K562 (cell line): ENCODE results near the gene CEP95. TPM values are rescaled to one million over a fixed set of nuclear protein-coding genes. Genes with fewer than 3 reads are reported as not detected.

Experiments used
- ATF1 ChIP-seq, 2 experiments: fragments of 450-650 bp in 1 of 2; IDR thresholded peaks; 2 replicates each; pipeline ENCODE4 v1.6.1; 2016; ENCODE audit warnings: missing compliant biosample characterization in 1 of 2, missing genetic modification characterization in 1 of 2
- BDP1 ChIP-seq: IDR thresholded peaks from 3 replicates; pipeline ENCODE4 v1.6.1; 2011; ENCODE audit not compliant: insufficient read length, insufficient read depth
- CHD1 ChIP-seq: fragments of 200-600 bp; sonication (generic); IDR thresholded peaks from one replicate; pipeline ENCODE4 v1.6.1; 2012; ENCODE audit warnings: mild to moderate bottlenecking, moderate library complexity, low read length, inconsistent platforms
- CHD4 ChIP-seq: fragments of 200-600 bp; sonication (generic); IDR thresholded peaks from 3 replicates; pipeline ENCODE4 v1.6.1; 2012; ENCODE audit warnings: low read depth, mild to moderate bottlenecking, mixed read lengths, low read length, inconsistent platforms; ENCODE audit not compliant: insufficient read depth, insufficient replicate concordance, poor library complexity, severe bottlenecking
- CXXC5 ChIP-seq: fragments of 250-450 bp; sonication (Bioruptor Pico); IDR thresholded peaks from 2 replicates; pipeline ENCODE4 v1.8.0; 2022; ENCODE audit warnings: inconsistent platforms, mild to moderate bottlenecking, moderate library complexity
- HDGF ChIP-seq: fragments of 450-650 bp; IDR thresholded peaks from 2 replicates; pipeline ENCODE4 v1.6.1; 2016
- ID3 ChIP-seq, 2 experiments: fragments of 250-450 bp in 1 of 2; fragments of 450-650 bp in 1 of 2; sonication (Bioruptor Pico) in 1 of 2; IDR thresholded peaks; 2 replicates each; pipeline versions ENCODE4 v1.6.1 to v1.8.0; 2016 to 2021; ENCODE audit warnings: mild to moderate bottlenecking in 2 of 2, moderate library complexity in 2 of 2, missing compliant biosample characterization in 1 of 2, missing genetic modification characterization in 1 of 2
- MED1 ChIP-seq: sonication (generic); formaldehyde crosslinking; IDR thresholded peaks from 2 replicates; pipeline ENCODE4 v1.8.1; 2023; ENCODE audit warnings: missing genetic modification reagents, borderline replicate concordance
- MTA3 ChIP-seq: fragments of 450-650 bp; formaldehyde crosslinking; IDR thresholded peaks from 2 replicates; pipeline ENCODE4 v1.6.1; 2017; ENCODE audit warnings: mild to moderate bottlenecking, borderline replicate concordance
- NCOA1 ChIP-seq: fragments of 450-650 bp; IDR thresholded peaks from 2 replicates; pipeline ENCODE4 v1.6.1; 2016; ENCODE audit warnings: low read depth
- NCOR1 ChIP-seq: fragments of 450-650 bp; IDR thresholded peaks from 2 replicates; pipeline ENCODE4 v1.6.1; 2016; ENCODE audit warnings: mild to moderate bottlenecking, moderate library complexity
- NR2C1 ChIP-seq, 2 experiments: fragments of 450-650 bp; IDR thresholded peaks; 2 replicates each; pipeline ENCODE4 v1.6.1; 2017; ENCODE audit warnings: mild to moderate bottlenecking in 2 of 2, antibody characterized with exemption in 1 of 2, inconsistent platforms in 1 of 2, missing compliant biosample characterization in 1 of 2, missing genetic modification characterization in 1 of 2
- PHB ChIP-seq: fragments of 250-450 bp; sonication (Bioruptor Pico); IDR thresholded peaks from 2 replicates; pipeline ENCODE4 v1.5.0; 2021
- SRF ChIP-seq, 2 experiments: fragments of 250-450, 450-650 bp in 1 of 2; sonication (Bioruptor Pico) in 1 of 2; sonication (generic) in 1 of 2; formaldehyde crosslinking; IDR thresholded peaks; 2 replicates each; pipeline versions ENCODE4 v1.5.0 to v1.5.1; 2020 to 2022; ENCODE audit warnings: mild to moderate bottlenecking in 1 of 2, missing genetic modification reagents in 1 of 2
- TFE3 ChIP-seq: fragments of 450-650 bp; formaldehyde crosslinking; IDR thresholded peaks from 2 replicates; pipeline ENCODE4 v1.4.0; 2020; ENCODE audit warnings: mild to moderate bottlenecking, mixed read lengths
- YBX1 ChIP-seq: fragments of 450-650 bp; IDR thresholded peaks from 2 replicates; pipeline ENCODE4 v1.7.1; 2016; ENCODE audit warnings: mild to moderate bottlenecking
- ZBTB26 ChIP-seq: fragments of 450-650 bp; formaldehyde crosslinking; IDR thresholded peaks from 2 replicates; pipeline ENCODE4 v1.4.0; 2022; ENCODE audit warnings: missing genetic modification characterization
- ZNF551 ChIP-seq: fragments of 250-450 bp; sonication (Bioruptor Pico); IDR thresholded peaks from 2 replicates; pipeline ENCODE4 v1.5.0; 2021; ENCODE audit warnings: mild to moderate bottlenecking, moderate library complexity
- polyA plus RNA-seq, 8 experiments: library from polyadenylated mRNA; depleted of rRNA in 4 of 8; stranded (reverse) in 5 of 8; unstranded in 3 of 8; fragments of >200 nt; fragmentation: Nextera tagmentation in 2 of 8; fragmentation: Illumina TruSeq in 1 of 8; extraction: Ambion mirVana in 2 of 8; extraction: Trizol in 1 of 8; gene quantifications; 2 replicates each; pipeline versions ENCODE4 v1.2.1 to v1.2.3, GENCODE V29; 2011 to 2014; ENCODE audit warnings: inconsistent platforms in 1 of 8, missing spikeins in 1 of 8
- total RNA-seq, 7 experiments: library from RNA; depleted of rRNA in 6 of 7; stranded (reverse); fragments of >200 nt in 6 of 7; fragmentation: Illumina TruSeq in 2 of 7; extraction: Trizol in 2 of 7; gene quantifications; 2 replicates each; pipeline versions ENCODE4 v1.2.1 to v1.2.3, GENCODE V29; 2011 to 2021; ENCODE audit warnings: low replicate concordance in 1 of 7
- TF ChIP-seq, protein P1 (sequence below): fragments of 450-650 bp; IDR thresholded peaks from 2 replicates; pipeline ENCODE4 v1.7.1; 2018; ENCODE audit warnings: mild to moderate bottlenecking, low read depth; ENCODE audit not compliant: partially characterized antibody

The CEP95 gene
- total and polyA plus RNA-seq, 9 of the 15 experiments (the other 6 are each of a cell fraction or from before 2014, with no cell fraction given) = 26.7 to 80.7 (median 56.9) TPM

GRCh38 chr17:64506576-64507412, at the start of gene CEP95 (continued):
- peak; percentile 84 for TF ChIP-seq TFE3 (CRISPR knock-in tag)
- TF ChIP-seq SRF (CRISPR knock-in tag; IDR thresholded peaks at IDR 0.05) = 0 out of 4 replicates have a peak, but pooled peaks of 1 of the 2 experiments have one; percentile 48
- peak; percentile 34 for TF ChIP-seq MTA3
- peak; percentile 98 for TF ChIP-seq CXXC5 (CRISPR knock-in tag)
- TF ChIP-seq CHD1 = peak; percentile 92
- TF ChIP-seq YBX1 = no peak
- no peak for TF ChIP-seq HDGF
- TF ChIP-seq ZNF551 (CRISPR knock-in tag) = no peak
- no peak; the same call in 1 of the 2 replicates for TF ChIP-seq MED1 (CRISPR knock-in tag)
- TF ChIP-seq NCOR1 = peak; percentile 33; the same call in 1 of the 2 replicates
- peak; percentile 44 for TF ChIP-seq CHD4
- no peak for TF ChIP-seq ZBTB26 (CRISPR knock-in tag)
- TF ChIP-seq, protein P1, sequence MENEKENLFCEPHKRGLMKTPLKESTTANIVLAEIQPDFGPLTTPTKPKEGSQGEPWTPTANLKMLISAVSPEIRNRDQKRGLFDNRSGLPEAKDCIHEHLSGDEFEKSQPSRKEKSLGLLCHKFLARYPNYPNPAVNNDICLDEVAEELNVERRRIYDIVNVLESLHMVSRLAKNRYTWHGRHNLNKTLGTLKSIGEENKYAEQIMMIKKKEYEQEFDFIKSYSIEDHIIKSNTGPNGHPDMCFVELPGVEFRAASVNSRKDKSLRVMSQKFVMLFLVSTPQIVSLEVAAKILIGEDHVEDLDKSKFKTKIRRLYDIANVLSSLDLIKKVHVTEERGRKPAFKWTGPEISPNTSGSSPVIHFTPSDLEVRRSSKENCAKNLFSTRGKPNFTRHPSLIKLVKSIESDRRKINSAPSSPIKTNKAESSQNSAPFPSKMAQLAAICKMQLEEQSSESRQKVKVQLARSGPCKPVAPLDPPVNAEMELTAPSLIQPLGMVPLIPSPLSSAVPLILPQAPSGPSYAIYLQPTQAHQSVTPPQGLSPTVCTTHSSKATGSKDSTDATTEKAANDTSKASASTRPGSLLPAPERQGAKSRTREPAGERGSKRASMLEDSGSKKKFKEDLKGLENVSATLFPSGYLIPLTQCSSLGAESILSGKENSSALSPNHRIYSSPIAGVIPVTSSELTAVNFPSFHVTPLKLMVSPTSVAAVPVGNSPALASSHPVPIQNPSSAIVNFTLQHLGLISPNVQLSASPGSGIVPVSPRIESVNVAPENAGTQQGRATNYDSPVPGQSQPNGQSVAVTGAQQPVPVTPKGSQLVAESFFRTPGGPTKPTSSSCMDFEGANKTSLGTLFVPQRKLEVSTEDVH = peak; percentile 89
- TF ChIP-seq ID3 (CRISPR knock-in tag; IDR thresholded peaks at IDR 0.05) = no peak
- TF ChIP-seq ID3 (tag; IDR thresholded peaks at IDR 0.05) = peak; percentile 50; the same call in 1 of the 2 replicates
- TF ChIP-seq ATF1 (CRISPR knock-in tag; IDR thresholded peaks at IDR 0.05) = peak; percentile 57
- peak; percentile 98 for TF ChIP-seq ATF1 (tag; IDR thresholded peaks at IDR 0.05)
- TF ChIP-seq BDP1 = no peak
- no peak for TF ChIP-seq PHB (CRISPR knock-in tag)
- 0 out of 2 replicates have a peak, but pooled peaks have one; percentile 59 for TF ChIP-seq NCOA1
- TF ChIP-seq NR2C1 (IDR thresholded peaks at IDR 0.05) = peak; percentile 39; the same call in 1 of the 2 replicates
- TF ChIP-seq NR2C1 (tag; IDR thresholded peaks at IDR 0.05) = no peak
